ENCODE results near the gene ANKRD36C.
"Not testable (repeated sequence)": the region's sequence is repeated elsewhere in the genome, so short reads cannot be mapped to it uniquely, and the experiment has no call there.

ANKRD36C gene

GRCh38 chr2:95991351-95992094 lies at the start of gene ANKRD36C:
ANKRD36C (minus strand) TSS chr2:95991824; CDS start chr2:95991708, 116 bp downstream.
- peak within 1 kb of the TSS; percentile 98 for H2AFZ ChIP-seq (ENCODE audit: low read depth, low read length)
- H3K27me3 ChIP-seq (ENCODE audit: low read depth, low read length); H3K4me1 ChIP-seq (ENCODE audit: low read length); H4K20me1 ChIP-seq (ENCODE audit: insufficient read depth, low read length); H3K79me2 ChIP-seq (ENCODE audit: low read length); H3K36me3 ChIP-seq (replicated peaks; ENCODE audit: low read depth, low read length); H3K9me3 ChIP-seq (ENCODE audit: insufficient read depth, low read length): not testable (repeated sequence)
- peak within 1 kb of the TSS; percentile 99 for H3K9ac ChIP-seq (ENCODE audit: low read length)
- peak within 1 kb of the TSS; percentile 98 for H3K4me3 ChIP-seq (ENCODE audit: low read length)
- peak within 1 kb of the TSS; percentile 84 for H3K27ac ChIP-seq (ENCODE audit: low read length)
- H3K4me2 ChIP-seq (ENCODE audit: low read length), result peak within 1 kb of the TSS; percentile 99

GRCh38 chr2:96035554-96035953 lies 43.9 kb upstream of the ANKRD36C start:
- H3K4me2 ChIP-seq (ENCODE audit: low read length); H3K4me1 ChIP-seq (ENCODE audit: low read length); H3K36me3 ChIP-seq (replicated peaks; ENCODE audit: low read depth, low read length); H3K4me3 ChIP-seq (ENCODE audit: low read length); H3K27ac ChIP-seq (ENCODE audit: low read length); H4K20me1 ChIP-seq (ENCODE audit: insufficient read depth, low read length); H3K27me3 ChIP-seq (ENCODE audit: low read depth, low read length); H3K9ac ChIP-seq (ENCODE audit: low read length); H3K79me2 ChIP-seq (ENCODE audit: low read length); H3K9me3 ChIP-seq (ENCODE audit: insufficient read depth, low read length); H2AFZ ChIP-seq (ENCODE audit: low read depth, low read length): not testable (repeated sequence)

- not testable (repeated sequence) for H3K27me3 ChIP-seq (ENCODE audit: low read depth, low read length); H4K20me1 ChIP-seq (ENCODE audit: insufficient read depth, low read length); H3K4me1 ChIP-seq (ENCODE audit: low read length); H3K79me2 ChIP-seq (ENCODE audit: low read length); H2AFZ ChIP-seq (ENCODE audit: low read depth, low read length); H3K9ac ChIP-seq (ENCODE audit: low read length); H3K4me2 ChIP-seq (ENCODE audit: low read length); H3K27ac ChIP-seq (ENCODE audit: low read length); H3K36me3 ChIP-seq (replicated peaks; ENCODE audit: low read depth, low read length); H3K4me3 ChIP-seq (ENCODE audit: low read length); H3K9me3 ChIP-seq (ENCODE audit: insufficient read depth, low read length)
Observed at GRCh38 chr2:96034792-96035191, 43.2 kb upstream of the ANKRD36C start, which contains the start of gene GPAT2. GPAT2 (minus strand) TSS chr2:96034916; CDS start chr2:96032359, 2,557 bp downstream.

- not testable (repeated sequence) for H3K79me2 ChIP-seq (ENCODE audit: low read length)
Observed at GRCh38 chr2:96033997-96034396, 42.4 kb upstream of the ANKRD36C start.

GRCh38 chr2:96027725-96028325 lies 36.2 kb upstream of the ANKRD36C start:
- H3K79me2 ChIP-seq (ENCODE audit: low read length); H3K27me3 ChIP-seq (ENCODE audit: low read depth, low read length); H3K4me3 ChIP-seq (ENCODE audit: low read length); H3K27ac ChIP-seq (ENCODE audit: low read length); H4K20me1 ChIP-seq (ENCODE audit: insufficient read depth, low read length); H3K9me3 ChIP-seq (ENCODE audit: insufficient read depth, low read length); H3K4me2 ChIP-seq (ENCODE audit: low read length); H3K4me1 ChIP-seq (ENCODE audit: low read length); H2AFZ ChIP-seq (ENCODE audit: low read depth, low read length); H3K36me3 ChIP-seq (replicated peaks; ENCODE audit: low read depth, low read length); H3K9ac ChIP-seq (ENCODE audit: low read length): not testable (repeated sequence)

More at GRCh38 chr2:96033997-96034396, 42.4 kb upstream of the ANKRD36C start:
- not testable (repeated sequence) for H3K4me3 ChIP-seq (ENCODE audit: low read length); H3K36me3 ChIP-seq (replicated peaks; ENCODE audit: low read depth, low read length); H3K27me3 ChIP-seq (ENCODE audit: low read depth, low read length); H3K9me3 ChIP-seq (ENCODE audit: insufficient read depth, low read length); H3K4me1 ChIP-seq (ENCODE audit: low read length); H2AFZ ChIP-seq (ENCODE audit: low read depth, low read length); H3K27ac ChIP-seq (ENCODE audit: low read length); H3K4me2 ChIP-seq (ENCODE audit: low read length); H3K9ac ChIP-seq (ENCODE audit: low read length); H4K20me1 ChIP-seq (ENCODE audit: insufficient read depth, low read length)

GRCh38 chr2:96025755-96026154 lies 34.1 kb upstream of the ANKRD36C start:
- not testable (repeated sequence) for H4K20me1 ChIP-seq (ENCODE audit: insufficient read depth, low read length); H3K9ac ChIP-seq (ENCODE audit: low read length); H2AFZ ChIP-seq (ENCODE audit: low read depth, low read length); H3K27ac ChIP-seq (ENCODE audit: low read length); H3K9me3 ChIP-seq (ENCODE audit: insufficient read depth, low read length); H3K36me3 ChIP-seq (replicated peaks; ENCODE audit: low read depth, low read length); H3K4me1 ChIP-seq (ENCODE audit: low read length); H3K4me3 ChIP-seq (ENCODE audit: low read length); H3K27me3 ChIP-seq (ENCODE audit: low read depth, low read length); H3K4me2 ChIP-seq (ENCODE audit: low read length); H3K79me2 ChIP-seq (ENCODE audit: low read length)

- H3K4me1 ChIP-seq (ENCODE audit: low read length), result no peaks in the 10 kb centered on the region
- no peak overlapping the region for H3K27ac ChIP-seq (ENCODE audit: low read length)
- no peak overlapping the region for H3K4me2 ChIP-seq (ENCODE audit: low read length)
- no peaks in the 10 kb centered on the region for H3K79me2 ChIP-seq (ENCODE audit: low read length)
- TF ChIP-seq CTCF (IDR thresholded peaks at IDR 0.05; ENCODE audit: low read depth, low read length), result no peak
- TF ChIP-seq EZH2phosphoT487 (IDR thresholded peaks at IDR 0.05; ENCODE audit: low read depth), result no peak
- H3K9me3 ChIP-seq (ENCODE audit: insufficient read depth, low read length), result no peaks in the 10 kb centered on the region
- no peak overlapping the region for H3K4me3 ChIP-seq (ENCODE audit: low read length)
- H4K20me1 ChIP-seq (ENCODE audit: insufficient read depth, low read length), result no peaks in the 10 kb centered on the region
- no peak overlapping the region for H3K9ac ChIP-seq (ENCODE audit: low read length)
- H2AFZ ChIP-seq (ENCODE audit: low read depth, low read length), result no peak overlapping the region
- no peaks in the 10 kb centered on the region for H3K36me3 ChIP-seq (replicated peaks; ENCODE audit: low read depth, low read length)
- no peaks in the 10 kb centered on the region for H3K27me3 ChIP-seq (ENCODE audit: low read depth, low read length)
Observed at GRCh38 chr2:96025194-96025492, 33.5 kb upstream of the ANKRD36C start.
